GM18502 (cell line): Measurements from ENCODE around the gene CCDC157.
"Not testable (repeated sequence)": the region's sequence is repeated elsewhere in the genome, so short reads cannot be mapped to it uniquely, and the experiment has no call there.

Source experiments
- ATAC-seq: cut with Tn5 transposase; IDR thresholded peaks from one replicate; pipeline ENCODE4 v1.9.1; 2021; ENCODE audit warnings: mild to moderate bottlenecking; ENCODE audit not compliant: unreplicated experiment, poor library complexity

The CCDC157 gene

DNA sequence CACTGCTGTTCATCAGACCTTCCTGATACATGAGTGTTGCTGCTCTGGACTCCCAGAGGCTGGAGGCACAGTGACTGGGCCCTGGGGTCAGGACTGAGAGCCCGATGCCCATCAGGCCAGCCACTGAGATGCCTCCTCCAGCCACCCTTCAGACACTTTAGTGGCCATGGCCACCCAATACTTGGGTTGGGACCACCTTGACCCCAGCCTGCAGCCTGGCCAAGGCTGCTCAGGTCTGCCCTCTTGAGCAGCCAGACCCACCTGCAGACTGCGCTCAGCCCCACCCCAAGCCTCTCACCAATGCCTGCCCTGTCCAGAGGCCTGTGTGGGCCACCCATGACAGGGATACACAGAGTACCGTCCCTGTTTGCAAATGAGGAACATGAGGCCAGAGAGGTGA, 26.3 kb downstream of the CCDC157 start:
- ATAC-seq: no peak

DNA sequence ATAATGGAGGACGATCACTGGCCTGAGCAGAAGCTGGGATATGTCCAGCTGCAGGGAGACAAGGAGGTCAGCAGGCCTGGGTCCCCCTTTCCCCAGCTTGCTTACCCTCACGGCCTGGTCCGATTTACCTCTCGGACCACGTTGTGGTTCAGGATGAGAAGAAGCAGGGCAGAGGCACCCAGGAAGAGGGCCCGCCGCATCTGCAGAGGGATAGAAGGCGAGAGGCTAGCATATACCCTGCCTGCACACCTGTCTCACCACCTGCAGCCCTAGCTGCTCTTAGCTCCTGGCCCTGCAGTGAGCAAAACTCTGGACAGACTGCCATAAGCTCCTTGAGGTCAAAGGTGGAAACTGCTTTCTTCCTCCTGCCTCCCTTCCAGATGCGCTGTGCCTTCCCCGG, 29.1 kb downstream of the CCDC157 start:
- no peak for ATAC-seq

DNA sequence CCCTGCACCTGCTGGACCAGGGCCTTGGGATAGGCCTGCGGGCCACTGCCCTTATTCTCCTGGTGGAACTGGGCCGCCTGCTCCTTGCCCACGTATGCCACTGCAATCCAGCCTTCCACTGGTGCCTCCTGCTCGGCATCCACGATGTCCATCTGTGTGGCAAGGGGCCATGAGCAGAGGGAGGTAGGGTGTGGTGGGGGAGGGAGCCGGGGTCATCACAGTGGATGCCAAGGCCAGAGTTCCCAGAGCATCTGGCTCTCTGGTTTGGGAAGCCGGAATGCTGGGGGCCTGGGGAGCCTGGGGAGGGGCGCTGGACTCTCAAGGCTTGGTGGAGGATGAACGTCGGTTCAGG, 29.8 kb downstream of the CCDC157 start:
- no peak for ATAC-seq

DNA sequence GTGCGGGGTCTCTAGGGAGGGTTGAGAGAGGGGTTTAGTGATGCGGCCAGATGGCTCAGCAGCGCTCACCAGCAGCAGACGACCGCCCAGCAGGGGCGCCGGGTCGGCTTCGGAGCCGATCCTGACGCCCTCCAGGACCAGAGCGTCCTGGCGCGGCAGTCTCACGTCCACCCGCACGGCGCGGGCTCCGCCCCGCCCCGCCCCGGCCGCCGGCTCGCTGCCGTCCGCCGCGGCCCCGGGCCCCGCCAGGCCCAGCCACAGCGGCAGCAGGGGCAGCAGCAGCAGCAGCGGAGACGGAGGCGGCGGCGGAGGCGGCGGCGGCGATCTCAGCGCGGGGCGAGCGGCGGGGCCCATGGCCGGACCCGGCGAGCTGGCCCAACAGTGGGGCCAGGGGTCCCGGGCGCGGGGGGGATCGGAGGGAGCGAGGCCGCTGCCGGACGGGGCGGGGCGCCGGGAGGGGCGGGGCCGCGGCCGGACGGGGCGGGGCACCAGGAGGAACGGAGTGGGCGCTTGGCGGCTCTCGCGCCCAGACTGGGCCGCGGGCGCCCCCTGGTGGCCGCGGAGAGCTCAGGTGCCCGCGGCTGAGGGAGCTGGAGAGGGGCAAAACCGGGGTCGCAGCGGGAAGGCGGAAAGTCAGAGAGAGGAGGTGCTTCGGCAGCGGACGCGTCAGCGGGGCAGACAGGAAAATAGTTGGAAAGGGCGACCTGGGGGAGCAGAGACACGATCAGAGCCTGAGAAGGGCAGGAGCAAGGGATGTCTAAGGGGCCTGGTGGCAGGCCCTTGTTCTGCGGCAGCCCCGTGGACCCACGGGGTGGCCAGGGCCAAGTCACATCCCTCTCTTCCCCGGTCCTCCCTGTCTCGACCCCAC, 30.4 kb downstream of the CCDC157 start, which contains the start of gene RNF215:
TSS of gene RNF215 (minus strand) at position 452 of the 868 bp plus-strand sequence. CDS start at position 354, 98 bp downstream.
- peak; percentile 79 for ATAC-seq

DNA sequence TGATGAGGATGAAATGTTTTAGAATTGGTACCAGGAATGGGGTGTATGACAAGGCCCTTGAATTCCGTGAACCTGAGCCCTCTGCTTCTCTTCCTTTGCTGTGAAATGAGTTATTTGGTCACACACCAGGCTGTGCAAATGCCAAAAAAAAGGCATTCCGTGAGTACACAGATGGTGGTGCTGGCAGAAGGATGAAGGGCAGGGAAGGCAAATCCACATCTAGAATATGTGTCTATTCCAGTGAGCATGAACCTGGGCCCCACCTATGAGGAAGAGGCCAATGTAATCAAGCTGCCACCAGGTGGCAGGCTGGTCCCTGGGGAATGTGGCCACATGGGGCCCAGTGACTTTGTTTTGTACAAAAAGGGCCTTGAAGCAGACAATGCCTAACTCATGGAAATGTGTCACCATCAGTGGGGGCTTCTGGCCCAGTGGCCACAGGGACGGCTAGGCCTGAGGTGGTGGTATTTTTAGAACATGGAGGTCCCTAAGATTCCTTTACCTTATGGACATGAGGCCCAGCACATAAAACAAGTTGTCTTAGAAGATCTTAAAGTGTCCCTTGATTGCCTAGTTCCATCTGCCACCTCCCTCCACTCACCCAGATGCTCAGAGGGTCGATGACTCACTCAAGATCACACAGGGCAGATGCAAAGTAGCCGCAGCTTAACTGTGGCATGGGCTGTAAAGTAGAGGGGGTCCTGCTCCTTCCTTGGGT, 34.3 kb downstream of the CCDC157 start:
- ATAC-seq: no peak

DNA sequence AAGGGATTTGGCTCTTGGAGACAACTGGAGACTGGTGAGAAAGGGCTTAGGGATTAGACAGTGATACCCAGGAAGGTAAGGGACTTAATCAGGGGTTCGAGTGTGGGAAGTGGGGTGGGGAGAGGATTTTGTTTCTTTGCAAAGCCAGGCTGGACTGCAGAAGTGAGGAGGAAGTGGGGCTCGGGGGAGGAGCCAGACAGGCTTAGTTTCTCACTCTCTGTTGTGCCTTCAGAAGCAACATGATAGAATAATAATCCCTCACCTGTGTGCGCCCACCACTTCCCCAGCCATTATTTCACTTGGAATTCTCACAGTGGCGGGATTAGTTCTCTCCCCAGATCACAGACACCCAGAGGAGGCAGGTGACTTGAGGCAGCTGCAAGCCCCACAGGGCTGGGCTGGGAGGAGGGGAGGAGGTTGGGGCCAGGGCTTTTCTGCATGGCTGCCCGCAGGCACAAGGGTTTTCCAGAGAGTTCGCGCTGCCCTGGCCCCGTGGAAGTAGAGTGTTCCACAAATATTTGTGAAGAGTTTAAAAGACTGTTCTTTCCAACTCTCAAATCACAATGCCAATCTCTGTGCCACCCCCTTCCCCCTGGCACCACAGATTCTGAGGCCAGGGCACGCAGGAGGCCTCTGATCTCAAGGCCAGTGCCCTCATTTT, 36.0 kb downstream of the CCDC157 start:
- no peak for ATAC-seq

DNA sequence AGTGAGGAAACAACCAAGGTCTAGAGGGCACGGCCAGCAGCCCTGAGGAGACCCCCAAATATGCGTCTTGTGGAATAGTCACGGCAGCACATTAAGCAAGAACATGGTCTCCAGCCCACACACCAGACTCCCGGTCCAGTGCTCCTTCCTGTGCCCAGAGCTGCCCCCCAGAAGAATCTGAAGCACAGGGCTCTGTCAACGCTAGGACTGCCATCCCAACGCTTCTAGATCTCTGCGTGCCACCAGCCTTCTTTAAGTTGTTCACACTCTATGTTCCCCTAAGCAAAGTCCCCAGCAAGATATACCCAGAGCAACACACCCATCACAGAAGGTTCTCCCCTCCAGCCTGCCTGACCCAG, 36.5 kb downstream of the CCDC157 start:
- ATAC-seq: no peak

DNA sequence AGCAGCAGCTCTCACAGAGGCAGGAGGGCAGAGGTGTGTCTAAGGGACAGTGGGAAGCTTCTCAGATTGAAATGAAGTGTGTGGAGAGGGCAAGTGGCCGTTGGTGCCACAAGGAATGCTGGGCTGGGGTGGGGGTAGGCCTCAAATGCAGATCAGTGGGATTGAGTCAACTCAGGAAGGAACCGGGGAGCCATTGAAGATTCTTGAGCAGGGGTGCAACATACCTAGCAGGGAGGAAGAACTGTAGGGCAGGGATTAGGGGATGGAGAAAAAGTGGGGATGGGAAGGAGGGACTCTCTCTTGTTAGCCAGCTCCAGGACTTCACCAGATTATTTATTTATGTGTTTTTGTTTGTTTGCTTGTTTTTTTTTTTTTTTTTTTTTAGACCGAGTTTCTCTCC, 37.1 kb downstream of the CCDC157 start:
- no peak for ATAC-seq

DNA sequence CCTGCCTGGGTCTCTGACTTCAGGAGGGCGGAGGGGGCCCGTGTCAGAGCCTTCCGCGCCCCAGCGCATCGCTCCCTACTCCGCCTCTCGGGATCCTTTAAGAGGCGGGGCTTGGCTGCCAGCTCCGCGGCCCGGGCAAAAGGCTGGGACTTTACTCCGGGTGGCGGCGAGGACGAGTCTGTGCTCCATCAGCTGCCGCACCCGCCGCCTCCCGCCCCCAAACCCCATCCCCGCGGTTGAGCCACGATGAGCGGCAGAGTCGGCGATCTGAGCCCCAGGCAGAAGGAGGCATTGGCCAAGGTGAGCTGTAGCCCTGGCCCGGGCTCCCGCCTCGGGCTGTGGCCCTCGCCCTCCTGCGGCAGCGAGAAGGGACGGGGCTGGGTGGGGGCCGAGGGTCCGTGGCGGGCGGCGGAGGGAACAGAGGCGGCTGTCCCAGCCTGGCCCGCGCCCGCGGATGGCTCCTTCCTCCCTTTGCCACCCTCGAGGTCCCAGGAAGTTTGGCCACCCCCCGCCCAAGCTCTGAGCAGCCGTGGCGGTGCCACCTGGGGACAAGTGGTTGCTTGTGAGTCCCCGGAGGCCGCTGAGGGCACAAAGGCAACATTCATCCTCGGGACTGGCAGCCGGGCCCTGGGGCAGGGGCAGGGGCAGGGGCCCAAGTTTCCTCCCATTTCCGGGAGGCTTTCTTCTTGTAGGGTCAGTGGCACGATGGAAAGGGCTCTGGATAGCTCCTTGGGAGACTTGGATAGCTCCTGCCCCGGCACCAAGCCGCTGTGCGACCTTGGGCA, 40.3 kb downstream of the CCDC157 start, which contains the start of gene SEC14L2:
TSS of gene SEC14L2 (plus strand) at position 148 of the 785 bp plus-strand sequence. CDS start at position 247, 99 bp downstream.
- ATAC-seq: no peak

DNA sequence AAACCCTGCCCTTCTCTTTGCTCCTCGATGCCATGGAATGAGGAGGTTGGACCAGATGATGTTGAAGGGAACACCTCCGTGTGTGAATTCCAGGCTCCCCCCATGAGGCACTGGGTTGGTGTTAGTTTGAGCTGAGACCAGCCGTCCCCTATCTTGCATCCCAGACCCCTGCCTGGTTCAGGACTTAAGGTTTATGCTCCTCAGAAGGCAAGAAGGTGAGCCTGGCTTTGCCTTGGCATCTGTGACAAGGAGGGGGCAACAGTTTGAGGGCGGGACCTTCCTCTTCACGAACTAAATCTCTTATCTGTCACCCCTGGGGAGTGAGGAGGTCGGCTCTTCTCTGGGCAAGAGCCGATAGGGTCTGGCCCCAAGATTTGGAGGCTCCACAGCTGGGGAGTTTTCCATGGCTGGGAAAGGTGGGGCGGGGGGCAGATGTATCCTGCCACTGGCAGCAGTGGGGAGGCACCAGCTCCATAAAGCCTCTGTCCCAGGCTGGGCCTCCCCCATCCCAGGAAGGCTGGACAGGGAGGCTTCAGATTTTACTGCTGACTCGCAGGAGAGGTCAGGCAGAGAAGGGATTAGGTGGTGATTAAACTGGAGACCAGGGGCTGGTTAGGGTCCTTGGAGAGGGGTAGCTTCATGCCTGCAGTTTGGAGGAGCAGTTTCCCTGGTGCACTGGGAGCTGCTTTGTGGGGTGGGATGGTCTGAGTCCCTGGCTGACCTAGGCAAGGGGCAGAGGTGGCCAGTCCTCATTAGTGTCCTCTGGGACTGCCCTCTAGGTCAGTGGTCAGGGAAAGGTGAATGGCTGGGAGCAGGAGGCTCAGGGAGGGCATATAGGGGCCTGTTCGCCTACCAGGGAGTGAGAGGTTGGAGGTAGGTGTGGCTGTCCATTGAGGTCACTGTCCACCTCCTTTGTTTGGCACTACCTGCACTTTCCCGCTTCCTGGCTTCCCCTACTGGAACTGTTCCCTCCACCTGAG, 41.1 kb downstream of the CCDC157 start:
- no peak for ATAC-seq

DNA sequence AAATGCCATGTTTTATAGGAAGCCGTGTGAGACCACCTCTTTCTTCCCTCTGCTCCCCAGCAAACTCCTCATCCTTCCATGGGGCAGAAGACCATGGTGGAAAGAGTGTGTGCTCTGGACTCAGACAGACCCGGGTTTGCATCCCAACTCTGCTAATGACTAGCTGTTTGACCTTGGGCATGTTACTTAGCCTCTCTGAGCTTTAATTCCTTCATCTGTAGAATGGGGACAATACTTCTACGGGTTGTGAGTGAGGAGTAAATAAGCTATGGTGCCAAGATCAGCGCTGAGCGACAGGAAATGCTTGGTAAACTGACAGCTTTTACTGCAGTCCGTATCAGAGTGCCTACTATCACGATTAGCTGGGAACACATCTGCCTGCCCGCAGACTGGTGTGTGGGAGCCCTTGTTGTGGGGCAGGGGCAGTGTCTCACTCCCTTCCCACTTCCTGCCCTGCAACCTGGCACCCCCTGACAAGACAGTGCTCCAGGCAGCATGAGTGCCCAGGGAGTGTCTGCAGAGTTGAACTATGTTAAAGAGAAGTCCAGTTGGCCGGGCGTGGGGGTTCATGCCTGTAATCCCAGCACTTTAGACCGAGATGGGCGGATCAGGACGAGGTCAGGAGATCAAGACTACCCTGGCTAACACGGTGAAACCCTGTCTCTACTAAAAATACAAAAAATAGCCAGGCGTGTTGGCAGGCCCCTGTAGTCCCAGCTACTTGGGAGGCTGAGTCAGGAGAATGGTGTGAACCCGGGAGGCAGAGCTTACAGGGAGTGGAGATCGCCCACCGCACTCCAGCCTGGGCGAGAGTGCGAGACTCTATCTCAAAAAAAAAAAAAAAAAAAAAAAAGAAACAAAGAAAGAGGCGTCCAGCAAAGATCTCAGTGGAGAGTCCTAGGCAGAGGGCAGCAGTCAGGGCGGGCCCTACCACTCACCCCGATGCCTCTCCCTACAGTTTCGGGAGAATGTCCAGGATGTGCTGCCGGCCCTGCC, 42.2 kb downstream of the CCDC157 start:
- ATAC-seq: no peak

DNA sequence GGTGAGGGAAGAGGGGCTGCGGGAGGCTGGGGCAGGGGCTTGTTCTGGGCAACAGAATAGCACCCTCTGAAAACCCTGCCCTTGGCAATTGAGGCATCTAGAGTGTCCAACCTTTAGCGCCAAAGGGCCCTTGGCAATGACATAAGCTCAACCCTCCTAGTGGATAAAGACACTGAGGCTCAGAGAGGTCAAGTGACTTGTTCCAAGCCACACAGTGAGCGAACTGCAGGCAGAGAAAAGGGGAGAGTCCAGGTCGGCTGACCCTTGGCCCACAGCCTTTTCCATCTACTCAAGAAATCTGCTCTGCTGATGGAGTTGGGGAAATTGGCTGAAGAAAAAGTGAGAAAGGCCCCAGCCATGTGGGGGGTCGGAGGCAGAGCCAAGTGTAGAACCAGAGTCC, 42.9 kb downstream of the CCDC157 start:
- ATAC-seq: no peak

DNA sequence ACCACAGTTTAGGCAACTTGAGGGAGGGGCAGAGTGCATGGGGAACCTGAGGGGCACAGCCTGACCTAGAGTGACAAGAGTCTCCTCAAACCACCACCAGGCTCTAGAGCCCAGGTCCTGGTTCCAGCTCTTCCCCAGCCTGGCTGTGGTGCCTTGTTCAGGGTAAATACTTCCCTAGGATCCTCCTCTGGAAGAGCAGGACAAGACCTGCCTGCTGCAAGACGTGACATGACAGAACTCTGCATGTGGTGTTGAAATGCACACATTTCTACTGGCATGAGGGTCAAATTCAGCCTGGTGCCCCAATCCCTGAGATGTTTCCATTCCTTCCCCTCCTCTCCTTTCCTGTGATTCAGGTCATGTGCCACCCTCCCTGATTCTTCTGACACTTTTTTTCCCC, 43.4 kb downstream of the CCDC157 start:
- no peak for ATAC-seq

DNA sequence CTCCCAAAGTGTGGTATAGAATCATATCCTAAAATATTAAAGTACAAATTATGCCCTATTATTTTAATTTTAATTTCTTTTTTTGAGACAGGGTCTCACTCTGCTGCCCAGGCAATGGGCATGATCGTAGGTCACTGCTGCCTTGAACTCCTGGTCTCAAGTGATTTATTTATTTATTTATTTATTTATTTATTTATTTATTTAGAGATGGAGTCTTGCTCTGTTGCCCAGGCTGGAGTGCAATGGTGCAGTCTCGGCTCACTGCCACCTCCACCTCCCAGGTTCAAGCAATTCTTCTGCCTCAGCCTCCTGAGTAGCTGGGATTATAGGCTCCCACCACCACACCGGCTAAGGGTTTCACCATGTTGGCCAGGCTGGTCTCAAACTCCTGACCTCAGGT, 44.2 kb downstream of the CCDC157 start:
- ATAC-seq: not testable (repeated sequence)

DNA sequence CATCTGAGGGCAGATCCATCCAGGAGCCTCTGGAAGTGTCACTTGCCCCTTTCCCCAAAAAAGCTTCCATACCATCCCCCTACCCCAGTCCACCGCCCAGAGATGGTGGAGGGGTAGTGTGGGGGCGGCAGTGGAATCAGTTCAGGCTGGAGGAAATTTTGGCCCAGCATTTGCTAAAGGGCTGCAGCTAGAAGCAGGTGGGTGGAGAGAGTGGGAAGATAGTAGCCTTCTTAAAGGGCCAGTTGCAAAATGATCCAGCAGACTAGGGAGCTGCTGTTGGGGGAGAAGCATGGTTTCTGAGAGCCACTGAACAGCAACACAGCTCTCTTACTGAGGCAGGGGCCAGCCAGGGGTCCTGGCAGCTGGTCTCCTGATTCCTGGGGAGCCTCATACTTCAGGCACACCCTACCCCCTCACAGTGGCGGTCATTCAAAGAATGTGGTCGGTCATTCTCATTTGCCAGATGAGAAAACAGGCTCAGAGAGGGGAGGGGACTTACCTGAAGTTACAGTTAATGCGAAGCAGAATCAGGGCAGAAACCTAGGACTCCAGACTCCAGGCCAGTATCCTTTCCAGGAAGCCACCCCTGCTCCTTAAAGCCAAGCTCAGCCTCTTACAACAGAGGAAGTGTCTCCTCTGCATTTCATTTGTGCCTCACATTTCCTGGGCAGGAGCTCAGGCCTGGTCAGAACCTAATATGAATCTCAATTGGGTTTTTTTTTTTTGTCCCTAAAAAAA, 45.4 kb downstream of the CCDC157 start:
- ATAC-seq: no peak

DNA sequence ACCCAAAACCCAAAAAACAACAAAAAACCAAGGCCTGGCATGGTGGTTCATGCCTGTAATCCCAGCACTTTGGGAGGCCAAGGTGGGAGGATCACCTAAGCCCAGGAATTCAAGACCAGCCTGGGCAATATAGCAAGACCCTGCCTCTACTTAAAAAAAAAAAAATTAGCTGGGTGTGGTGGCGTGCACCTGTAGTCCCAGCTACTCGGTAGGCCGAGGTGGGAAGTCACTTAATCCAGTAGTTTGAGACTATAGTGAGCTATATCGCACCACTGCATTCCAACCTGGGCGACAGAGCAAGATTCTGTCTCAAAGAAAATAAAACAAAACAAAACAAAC, 45.9 kb downstream of the CCDC157 start:
- not testable (repeated sequence) for ATAC-seq

DNA sequence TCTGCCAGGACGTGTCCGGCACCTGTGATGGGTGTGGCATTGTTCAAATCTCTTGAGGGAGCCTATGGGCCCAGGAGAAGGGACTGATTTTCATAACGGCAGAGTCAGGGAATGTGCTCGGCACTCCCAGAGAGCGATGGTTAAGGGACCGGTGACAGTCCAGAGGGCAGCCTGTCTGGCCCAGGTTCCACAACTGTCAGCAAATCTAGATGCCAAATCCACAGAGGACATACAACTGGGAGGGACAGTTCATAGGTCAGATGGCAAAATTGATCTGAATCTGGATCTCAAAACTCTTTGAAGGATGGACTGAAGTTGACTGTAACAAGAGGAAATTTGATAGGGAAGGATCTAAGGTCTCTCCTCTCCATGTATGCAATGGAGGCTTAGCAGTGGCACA, 47.5 kb downstream of the CCDC157 start:
- ATAC-seq: no peak
